HepG2 (cell line): ENCODE data around the gene NPPB. TPM values are rescaled to one million over a fixed set of nuclear protein-coding genes. Genes with fewer than 3 reads are reported as not detected.

Experiments used
- AFF4 ChIP-seq: sonication (generic); formaldehyde crosslinking; IDR thresholded peaks from 2 replicates; pipeline ENCODE4 v1.4.0; 2020; ENCODE audit warnings: missing genetic modification reagents
- GRHL1 ChIP-seq: sonication (generic); formaldehyde crosslinking; conservative IDR thresholded peaks from 2 replicates; pipeline ENCODE4 v1.8.0; 2022; ENCODE audit warnings: missing genetic modification reagents
- RFX5 ChIP-seq: IDR thresholded peaks from 2 replicates; pipeline ENCODE4 v1.6.1; 2011; ENCODE audit warnings: low read depth, low read length, improper control_type of control experiment
- THRA ChIP-seq: sonication (generic); formaldehyde crosslinking; IDR thresholded peaks from 2 replicates; pipeline ENCODE4 v1.4.0; 2020; ENCODE audit warnings: missing genetic modification reagents, borderline replicate concordance
- ZBTB10 ChIP-seq: sonication (generic); formaldehyde crosslinking; IDR thresholded peaks from 2 replicates; pipeline ENCODE4 v1.4.0; 2020; ENCODE audit warnings: missing genetic modification reagents, borderline replicate concordance
- ZHX1 ChIP-seq: sonication (generic); formaldehyde crosslinking; IDR thresholded peaks from 2 replicates; pipeline ENCODE4 v1.8.1; 2022; ENCODE audit warnings: low read depth, mild to moderate bottlenecking, missing genetic modification reagents
- ZNF878 ChIP-seq: sonication (generic); formaldehyde crosslinking; IDR thresholded peaks from 2 replicates; pipeline ENCODE4 v1.8.1; 2023; ENCODE audit warnings: mild to moderate bottlenecking, missing genetic modification reagents, moderate library complexity
- polyA plus RNA-seq, 8 experiments: library from polyadenylated mRNA; depleted of rRNA in 3 of 8; stranded (reverse) in 7 of 8; unstranded in 1 of 8; fragments of >200 nt; fragmentation: Illumina TruSeq in 4 of 8; extraction: Trizol in 4 of 8; gene quantifications; 2 replicates each; pipeline versions ENCODE4 v1.2.1 to v1.2.3, GENCODE V29; 2011 to 2016; ENCODE audit warnings: low read depth in 4 of 8, missing spikeins in 1 of 8, mixed read lengths in 1 of 8; ENCODE audit not compliant: insufficient read depth in 1 of 8
- total RNA-seq, 5 experiments: library from RNA; depleted of rRNA; stranded (reverse); fragments of >200 nt; fragmentation: Illumina TruSeq; extraction: Trizol; gene quantifications; 2 replicates each; pipeline ENCODE4 v1.2.3, GENCODE V29; 2016; ENCODE audit warnings: low read depth in 1 of 5
- TF ChIP-seq, protein P1 (sequence below): sonication (generic); formaldehyde crosslinking; IDR thresholded peaks from 2 replicates; pipeline ENCODE4 v1.4.0; 2020; ENCODE audit warnings: missing genetic modification reagents, borderline replicate concordance

The NPPB gene
- total and polyA plus RNA-seq, 2 of the 13 experiments (the other 11 are each of a cell fraction or from before 2014, with no cell fraction given) = 1.9 TPM; not detected in 1

GRCh38 chr1:11858968-11859871 lies 475 bp upstream of the NPPB start (continued):
- TF ChIP-seq AFF4 (CRISPR knock-in tag) (no peak), ZHX1 (CRISPR knock-in tag) (peak; percentile 90), ZBTB10 (CRISPR knock-in tag) (peak; percentile 89), ZNF878 (peak; percentile 93), GRHL1 (CRISPR knock-in tag) (no peak), RFX5 (no peak), THRA (CRISPR knock-in tag) (peak; percentile 95)
- TF ChIP-seq, protein P1, sequence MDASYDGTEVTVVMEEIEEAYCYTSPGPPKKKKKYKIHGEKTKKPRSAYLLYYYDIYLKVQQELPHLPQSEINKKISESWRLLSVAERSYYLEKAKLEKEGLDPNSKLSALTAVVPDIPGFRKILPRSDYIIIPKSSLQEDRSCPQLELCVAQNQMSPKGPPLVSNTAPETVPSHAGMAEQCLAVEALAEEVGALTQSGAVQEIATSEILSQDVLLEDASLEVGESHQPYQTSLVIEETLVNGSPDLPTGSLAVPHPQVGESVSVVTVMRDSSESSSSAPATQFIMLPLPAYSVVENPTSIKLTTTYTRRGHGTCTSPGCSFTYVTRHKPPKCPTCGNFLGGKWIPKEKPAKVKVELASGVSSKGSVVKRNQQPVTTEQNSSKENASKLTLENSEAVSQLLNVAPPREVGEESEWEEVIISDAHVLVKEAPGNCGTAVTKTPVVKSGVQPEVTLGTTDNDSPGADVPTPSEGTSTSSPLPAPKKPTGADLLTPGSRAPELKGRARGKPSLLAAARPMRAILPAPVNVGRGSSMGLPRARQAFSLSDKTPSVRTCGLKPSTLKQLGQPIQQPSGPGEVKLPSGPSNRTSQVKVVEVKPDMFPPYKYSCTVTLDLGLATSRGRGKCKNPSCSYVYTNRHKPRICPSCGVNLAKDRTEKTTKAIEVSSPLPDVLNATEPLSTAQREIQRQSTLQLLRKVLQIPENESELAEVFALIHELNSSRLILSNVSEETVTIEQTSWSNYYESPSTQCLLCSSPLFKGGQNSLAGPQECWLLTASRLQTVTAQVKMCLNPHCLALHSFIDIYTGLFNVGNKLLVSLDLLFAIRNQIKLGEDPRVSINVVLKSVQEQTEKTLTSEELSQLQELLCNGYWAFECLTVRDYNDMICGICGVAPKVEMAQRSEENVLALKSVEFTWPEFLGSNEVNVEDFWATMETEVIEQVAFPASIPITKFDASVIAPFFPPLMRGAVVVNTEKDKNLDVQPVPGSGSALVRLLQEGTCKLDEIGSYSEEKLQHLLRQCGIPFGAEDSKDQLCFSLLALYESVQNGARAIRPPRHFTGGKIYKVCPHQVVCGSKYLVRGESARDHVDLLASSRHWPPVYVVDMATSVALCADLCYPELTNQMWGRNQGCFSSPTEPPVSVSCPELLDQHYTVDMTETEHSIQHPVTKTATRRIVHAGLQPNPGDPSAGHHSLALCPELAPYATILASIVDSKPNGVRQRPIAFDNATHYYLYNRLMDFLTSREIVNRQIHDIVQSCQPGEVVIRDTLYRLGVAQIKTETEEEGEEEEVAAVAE = peak; percentile 96
